Osteoblast (primary cell): ENCODE data around the gene CDC42EP5. TPM values are rescaled to one million over a fixed set of nuclear protein-coding genes. Genes with fewer than 3 reads are reported as not detected.

ENCODE experiments used
- DNase-seq: peaks from one replicate; pipeline ENCODE4 v3.0.0; 2011; ENCODE audit warnings: low spot score, mixed read lengths; ENCODE audit not compliant: insufficient read length; ENCODE audit errors: missing footprints
- H2AFZ ChIP-seq: 2 replicates; pipeline ENCODE4 v1.6.0; 2011; ENCODE audit warnings: mild to moderate bottlenecking, low read length
- H3K27ac ChIP-seq: 2 replicates; pipeline ENCODE4 v1.5.1; 2011; ENCODE audit warnings: mild to moderate bottlenecking, low read depth, low read length, moderate library complexity
- H3K27me3 ChIP-seq: 2 replicates; pipeline ENCODE4 v1.6.0; 2012; ENCODE audit warnings: mild to moderate bottlenecking, control low read depth, inconsistent platforms, low read length, moderate library complexity; ENCODE audit not compliant: insufficient read depth
- H3K36me3 ChIP-seq: 2 replicates; pipeline ENCODE4 v1.5.1; 2011; ENCODE audit warnings: mild to moderate bottlenecking, low read length, control low read depth, moderate library complexity; ENCODE audit not compliant: insufficient read depth
- H3K4me1 ChIP-seq: 2 replicates; pipeline ENCODE4 v1.5.1; 2011; ENCODE audit warnings: mild to moderate bottlenecking, low read length, control low read depth, moderate library complexity; ENCODE audit not compliant: insufficient read depth
- H3K4me2 ChIP-seq: 2 replicates; pipeline ENCODE4 v1.6.0; 2011; ENCODE audit warnings: mild to moderate bottlenecking, low read length; ENCODE audit not compliant: insufficient read depth
- H3K4me3 ChIP-seq: fragments of 200-600 bp; sonication (generic); 3 replicates; pipeline ENCODE4 v1.5.1; 2012; ENCODE audit warnings: mild to moderate bottlenecking, low read length, inconsistent platforms; ENCODE audit not compliant: insufficient read depth
- H3K79me2 ChIP-seq: 2 replicates; pipeline ENCODE4 v1.6.0; 2012; ENCODE audit warnings: mild to moderate bottlenecking, low read length, control low read depth, inconsistent platforms; ENCODE audit not compliant: insufficient read depth
- H3K9me3 ChIP-seq: 2 replicates; pipeline ENCODE4 v1.5.1; 2011; ENCODE audit warnings: low read depth, low read length, control low read depth
- H4K20me1 ChIP-seq: 2 replicates; pipeline ENCODE4 v1.6.0; 2012; ENCODE audit warnings: mild to moderate bottlenecking, low read length, control low read depth; ENCODE audit not compliant: insufficient read depth
- CTCF ChIP-seq: IDR thresholded peaks from 2 replicates; pipeline ENCODE4 v1.5.1; 2011; ENCODE audit warnings: mild to moderate bottlenecking, low read depth, low read length, moderate library complexity; ENCODE audit errors: extremely low read depth
- small RNA-seq: library from RNA; depleted of rRNA; stranded (forward); fragments of <200 nt; gene quantifications from one replicate; pipeline ENCODE3, GENCODE V24; 2012
- total RNA-seq: library from RNA; depleted of rRNA; stranded (reverse); fragments of >200 nt; gene quantifications from 2 replicates; pipeline ENCODE4 v1.2.3, GENCODE V29; 2012

The CDC42EP5 gene
- total RNA-seq, 1 donor = 18.8 TPM

GRCh38 chr19:54416695-54417491 is 56.2 kb downstream of the CDC42EP5 start:
- H3K27me3 ChIP-seq = peaks cover 55% of the 10 kb centered on the region
- H2AFZ ChIP-seq = no peak overlapping the region
- H3K4me3 ChIP-seq = no peak overlapping the region
- H4K20me1 ChIP-seq = no peaks in the 10 kb centered on the region
- H3K4me2 ChIP-seq = no peak overlapping the region
- TF ChIP-seq CTCF = no peak
- DNase-seq = peak; percentile 54
- peaks cover 3% of the 10 kb centered on the region for H3K4me1 ChIP-seq
- H3K9me3 ChIP-seq = no peaks in the 10 kb centered on the region
- H3K36me3 ChIP-seq = no peaks in the 10 kb centered on the region
- no peaks in the 10 kb centered on the region for H3K79me2 ChIP-seq
- H3K27ac ChIP-seq = no peak overlapping the region

- peak; percentile 75 for DNase-seq
- Histone ChIP-seq H3K4me3 (no peak overlapping the region), H3K4me2 (no peak overlapping the region), H3K79me2 (no peaks in the 10 kb centered on the region), H3K27me3 (peaks cover 55% of the 10 kb centered on the region), H3K27ac (no peak overlapping the region), H4K20me1 (no peaks in the 10 kb centered on the region), H3K9me3 (no peaks in the 10 kb centered on the region), H3K4me1 (peaks cover 3% of the 10 kb centered on the region), H2AFZ (no peak overlapping the region), H3K36me3 (no peaks in the 10 kb centered on the region)
- no peak for TF ChIP-seq CTCF
Measured at GRCh38 chr19:54415901-54416673, 57.0 kb downstream of the CDC42EP5 start.

DNA sequence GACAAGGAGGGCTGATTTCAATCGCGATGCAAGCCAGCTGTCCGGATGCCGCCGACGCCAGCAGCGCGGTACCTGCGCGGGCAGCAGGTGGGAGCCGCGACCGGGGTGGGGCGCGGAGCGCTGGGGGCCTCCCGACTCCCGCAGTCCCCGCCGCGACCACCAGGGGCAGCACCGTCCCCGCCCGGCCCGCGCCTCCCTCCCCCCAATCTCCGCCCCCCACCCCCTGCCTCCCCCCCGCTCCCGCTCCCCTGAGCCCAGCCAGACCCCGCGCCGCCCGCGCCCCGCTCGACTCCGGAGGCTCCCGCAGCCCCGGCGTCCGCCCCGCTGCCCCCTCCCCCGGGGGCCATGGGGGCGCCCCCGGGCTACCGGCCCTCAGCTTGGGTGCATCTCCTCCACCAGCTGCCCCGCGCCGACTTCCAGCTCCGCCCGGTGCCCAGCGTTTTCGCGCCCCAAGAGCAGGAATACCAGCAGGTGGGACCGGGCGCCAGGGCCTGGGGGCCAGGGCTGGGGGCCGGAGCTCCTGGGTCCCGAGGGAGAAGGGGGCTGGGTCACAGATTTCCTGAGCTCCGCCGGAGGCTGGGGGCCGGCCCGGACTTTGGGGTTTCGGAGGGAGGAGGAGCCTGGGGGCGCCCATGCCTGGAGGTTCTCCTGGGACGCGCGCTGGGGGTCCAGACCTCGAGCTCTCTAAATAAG is 57.7 kb downstream of the CDC42EP5 start, which contains the start of gene TTYH1:
Gene TTYH1, plus strand, starts transcription at position 257 of the 693 bp plus-strand sequence. Its CDS starts 89 bp downstream, at position 346.
- peak; percentile 88 for DNase-seq
- peaks cover 3% of the 10 kb centered on the region for H3K4me1 ChIP-seq
- H3K36me3 ChIP-seq = no peaks in the 10 kb centered on the region
- peaks cover 50% of the 10 kb centered on the region for H3K27me3 ChIP-seq
- no peak within 1 kb of the TSS for H2AFZ ChIP-seq
- no peaks in the 10 kb centered on the region for H4K20me1 ChIP-seq
- no peaks in the 10 kb centered on the region for H3K79me2 ChIP-seq
- TF ChIP-seq CTCF = no peak
- no peaks in the 10 kb centered on the region for H3K9me3 ChIP-seq
- H3K4me2 ChIP-seq = no peak within 1 kb of the TSS
- no peak within 1 kb of the TSS for H3K4me3 ChIP-seq
- H3K27ac ChIP-seq = no peak within 1 kb of the TSS

Small RNA genes within 50 kb of the gene (small RNA-seq; reads per million reads assigned to genes)
- not detected for gene AC245884.3

Other genes with a start within 250 kb of the CDC42EP5 start
- not detected in 2 replicates for gene LILRA6, start 230.5 kb downstream of the CDC42EP5 start, total RNA-seq
- not detected in 2 replicates for gene LILRB5, start 216.0 kb downstream of the CDC42EP5 start, total RNA-seq
- gene LILRB2, start 192.2 kb downstream of the CDC42EP5 start, total RNA-seq = not detected in 2 replicates
- gene LILRA5, start 160.1 kb downstream of the CDC42EP5 start, total RNA-seq = 0.36 TPM in 1 of 2 replicates, not detected in the other
- gene LILRA4, start 134.1 kb downstream of the CDC42EP5 start, total RNA-seq = not detected in 2 replicates
- 0.29 and 0.36 TPM in 2 replicates for gene LAIR1, start 108.4 kb downstream of the CDC42EP5 start, total RNA-seq
- gene TTYH1, start 57.8 kb downstream of the CDC42EP5 start, total RNA-seq = not detected in 2 replicates
- 40.7 and 42.3 TPM in 2 replicates for gene LENG8, start 24.1 kb downstream of the CDC42EP5 start, total RNA-seq
- 14.4 and 21.4 TPM in 2 replicates for gene LENG9, start 9.5 kb downstream of the CDC42EP5 start, total RNA-seq
- not detected in 2 replicates for gene LAIR2, start 29.5 kb upstream of the CDC42EP5 start, total RNA-seq
- gene LILRA2, start 100.5 kb upstream of the CDC42EP5 start, total RNA-seq = not detected in 2 replicates
- gene LILRA1, start 120.3 kb upstream of the CDC42EP5 start, total RNA-seq = not detected in 2 replicates
- not detected in 2 replicates for gene LILRB1, start 157.2 kb upstream of the CDC42EP5 start, total RNA-seq
- under 0.01 TPM in 1 of 2 replicates, not detected in the other for gene LILRB4, start 189.7 kb upstream of the CDC42EP5 start, total RNA-seq